ENCODE data around the gene PIM2.

PIM2 gene

DNA sequence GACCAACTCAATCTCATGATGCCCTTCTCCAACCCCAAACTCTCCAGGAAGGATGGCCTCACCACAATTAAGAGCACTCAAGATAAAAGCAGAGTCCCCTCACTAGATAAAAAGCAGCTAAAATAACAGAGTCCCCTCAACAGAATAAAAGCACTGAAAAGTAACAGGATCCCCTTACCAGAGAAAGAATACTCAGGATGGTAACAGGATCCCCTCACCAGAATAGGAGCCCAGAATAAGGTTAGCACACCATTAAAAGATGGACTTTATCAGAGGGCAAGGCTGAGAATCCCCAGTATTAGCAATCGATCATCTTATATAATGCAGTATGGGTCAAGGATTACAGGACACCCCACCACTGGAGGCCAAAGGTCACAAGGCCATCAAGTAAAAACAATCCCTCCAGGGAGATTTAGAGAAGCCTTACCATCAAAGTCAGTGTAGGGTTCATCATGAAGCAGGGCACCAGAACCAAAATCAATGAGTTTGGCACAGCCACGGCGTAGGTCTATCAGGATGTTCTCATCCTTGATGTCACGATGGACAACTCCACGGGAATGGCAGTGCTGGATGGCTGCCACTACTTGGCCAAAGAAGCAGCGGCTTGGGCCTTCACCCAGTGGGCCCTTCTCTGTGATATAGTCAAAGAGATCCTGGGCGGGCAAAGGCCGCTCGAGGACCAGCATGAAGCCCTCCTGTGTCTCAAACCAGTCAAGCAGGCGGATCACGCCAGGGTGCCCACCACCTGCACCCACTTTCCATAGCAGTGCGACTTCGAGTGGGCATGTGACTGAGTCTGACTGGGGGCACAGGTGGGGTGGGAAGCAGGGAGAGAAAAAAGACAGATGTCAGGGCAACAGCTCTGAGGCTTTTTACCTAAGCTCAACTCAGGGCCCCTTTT is 4.0 kb downstream of the PIM2 start:
- no peak for DNase-seq (ENCODE audit: low spot score)
- in situ Hi-C loops (cut with MboI; ENCODE audit: low pct_unique_long_range_greater_than_20kb, low sequenced_read_pairs, unreplicated experiment): no loop called here
- TF ChIP-seq, protein P1, sequence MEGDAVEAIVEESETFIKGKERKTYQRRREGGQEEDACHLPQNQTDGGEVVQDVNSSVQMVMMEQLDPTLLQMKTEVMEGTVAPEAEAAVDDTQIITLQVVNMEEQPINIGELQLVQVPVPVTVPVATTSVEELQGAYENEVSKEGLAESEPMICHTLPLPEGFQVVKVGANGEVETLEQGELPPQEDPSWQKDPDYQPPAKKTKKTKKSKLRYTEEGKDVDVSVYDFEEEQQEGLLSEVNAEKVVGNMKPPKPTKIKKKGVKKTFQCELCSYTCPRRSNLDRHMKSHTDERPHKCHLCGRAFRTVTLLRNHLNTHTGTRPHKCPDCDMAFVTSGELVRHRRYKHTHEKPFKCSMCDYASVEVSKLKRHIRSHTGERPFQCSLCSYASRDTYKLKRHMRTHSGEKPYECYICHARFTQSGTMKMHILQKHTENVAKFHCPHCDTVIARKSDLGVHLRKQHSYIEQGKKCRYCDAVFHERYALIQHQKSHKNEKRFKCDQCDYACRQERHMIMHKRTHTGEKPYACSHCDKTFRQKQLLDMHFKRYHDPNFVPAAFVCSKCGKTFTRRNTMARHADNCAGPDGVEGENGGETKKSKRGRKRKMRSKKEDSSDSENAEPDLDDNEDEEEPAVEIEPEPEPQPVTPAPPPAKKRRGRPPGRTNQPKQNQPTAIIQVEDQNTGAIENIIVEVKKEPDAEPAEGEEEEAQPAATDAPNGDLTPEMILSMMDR (IDR thresholded peaks at IDR 0.05; ENCODE audit: extremely low read depth, insufficient read depth, missing control alignments): no peak

DNA sequence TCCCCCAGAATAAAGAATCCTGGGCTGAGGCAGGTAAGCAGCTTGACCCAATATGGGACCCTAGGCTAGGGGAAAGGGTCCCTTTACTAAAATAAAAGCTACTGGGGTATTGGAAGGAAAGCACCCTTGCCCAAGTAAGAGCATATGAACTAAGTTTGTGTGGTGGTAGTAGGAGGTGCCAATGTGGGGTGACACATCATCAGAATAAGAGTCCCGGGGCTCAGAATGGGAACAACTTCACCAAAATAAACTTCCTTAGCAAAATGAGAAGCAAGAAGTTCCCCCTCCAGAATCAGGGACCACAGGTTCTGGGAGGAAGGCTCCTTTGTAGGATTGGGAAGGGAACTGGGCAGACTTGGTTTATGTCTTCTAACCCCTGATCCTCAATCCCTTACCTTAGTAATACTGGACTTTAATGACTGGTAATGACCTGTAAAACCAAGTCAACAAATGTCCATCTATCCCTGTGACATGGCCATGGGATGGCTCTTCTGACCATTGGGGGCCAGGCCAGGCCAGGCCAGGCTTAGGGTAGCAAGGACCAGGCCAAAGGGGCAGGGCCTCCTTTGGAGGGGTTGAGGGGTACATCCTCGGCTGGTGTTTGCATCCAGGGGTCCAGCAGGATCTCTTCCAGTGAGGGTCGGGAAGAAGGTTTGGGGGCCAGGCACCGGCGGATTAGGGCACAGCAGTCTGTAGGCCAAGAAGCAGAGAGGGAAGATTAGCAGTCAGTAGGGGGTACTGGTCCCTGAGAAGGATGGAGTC is 5.0 kb downstream of the PIM2 start:
- TF ChIP-seq, protein P1 (IDR thresholded peaks at IDR 0.05; ENCODE audit: extremely low read depth, insufficient read depth, missing control alignments): no peak
- DNase-seq (ENCODE audit: low spot score): no peak
- in situ Hi-C loops (cut with MboI; ENCODE audit: low pct_unique_long_range_greater_than_20kb, low sequenced_read_pairs, unreplicated experiment): no loop called here

- peak; percentile 79 for DNase-seq (ENCODE audit: low spot score)
- in situ Hi-C loops (cut with MboI; ENCODE audit: low pct_unique_long_range_greater_than_20kb, low sequenced_read_pairs, unreplicated experiment): no loop called here
- TF ChIP-seq, protein P1 (IDR thresholded peaks at IDR 0.05; ENCODE audit: extremely low read depth, insufficient read depth, missing control alignments): no peak
Measured at GRCh38 chrX:48911412-48912182, 7.2 kb downstream of the PIM2 start, which contains the start of gene SLC35A2. TSS of gene SLC35A2 (minus strand) at chrX:48911646. CDS start at chrX:48911636, 10 bp downstream.

GRCh38 chrX:48910926-48911411 is 7.9 kb downstream of the PIM2 start:
- TF ChIP-seq, protein P1 (IDR thresholded peaks at IDR 0.05; ENCODE audit: extremely low read depth, insufficient read depth, missing control alignments): no peak
- DNase-seq (ENCODE audit: low spot score): no peak
- in situ Hi-C loops (cut with MboI; ENCODE audit: low pct_unique_long_range_greater_than_20kb, low sequenced_read_pairs, unreplicated experiment): no loop called here

DNA sequence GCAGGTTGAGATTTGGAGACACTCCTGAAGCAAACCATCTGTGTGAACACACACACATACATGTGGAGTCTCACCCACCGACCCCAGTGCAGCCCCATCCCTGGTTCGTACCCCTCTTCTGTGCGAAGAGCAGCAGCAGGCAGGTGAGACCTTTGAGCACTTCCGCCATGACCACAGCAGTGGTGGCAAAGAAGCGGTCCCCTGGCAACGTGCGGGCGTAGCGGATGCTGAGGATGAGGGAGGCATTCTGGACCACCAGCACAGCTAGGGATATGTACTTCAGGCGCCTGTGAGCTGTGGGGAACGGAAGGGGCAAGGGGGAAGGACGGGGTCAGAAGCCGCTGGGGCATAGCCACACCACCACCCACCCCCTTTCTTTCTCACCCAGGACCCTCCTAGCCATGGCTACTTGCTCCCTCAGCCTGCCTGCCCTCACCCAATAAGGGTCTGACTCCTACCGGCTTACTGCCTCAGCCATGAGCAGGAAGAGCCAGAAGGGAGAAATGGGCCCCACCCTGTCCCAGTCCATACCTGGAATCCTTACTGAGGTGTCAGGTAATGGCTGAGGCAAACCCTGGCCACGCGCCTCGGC is 9.0 kb downstream of the PIM2 start:
- TF ChIP-seq, protein P1 (IDR thresholded peaks at IDR 0.05; ENCODE audit: extremely low read depth, insufficient read depth, missing control alignments): no peak
- DNase-seq (ENCODE audit: low spot score): no peak
- in situ Hi-C loops (cut with MboI; ENCODE audit: low pct_unique_long_range_greater_than_20kb, low sequenced_read_pairs, unreplicated experiment): no loop called here

All from GM13977 (cell line).